ENCODE data around the gene CD82.
"Not testable (repeated sequence)": the region's sequence is repeated elsewhere in the genome, so short reads cannot be mapped to it uniquely, and the experiment has no call there.

DNA sequence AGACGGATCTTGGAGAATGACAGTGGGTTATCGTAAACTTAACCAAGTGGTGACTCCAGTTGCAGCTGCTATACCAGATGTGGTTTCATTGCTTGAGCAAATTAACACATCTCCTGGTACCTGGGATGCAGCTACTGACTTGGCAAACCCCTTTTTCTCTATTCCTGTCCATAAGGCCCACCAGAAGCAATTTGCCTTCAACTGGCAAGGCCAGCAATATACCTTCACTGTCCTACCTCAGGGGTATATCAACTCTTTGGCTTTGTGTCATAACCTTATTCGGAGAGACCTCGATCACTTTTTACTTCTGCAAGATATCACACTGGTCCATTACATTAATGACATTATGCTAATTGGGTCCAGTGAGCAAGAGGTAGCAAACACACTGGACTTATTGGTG lies 18.5 kb upstream of the CD82 start:
- TF ChIP-seq, protein P1, sequence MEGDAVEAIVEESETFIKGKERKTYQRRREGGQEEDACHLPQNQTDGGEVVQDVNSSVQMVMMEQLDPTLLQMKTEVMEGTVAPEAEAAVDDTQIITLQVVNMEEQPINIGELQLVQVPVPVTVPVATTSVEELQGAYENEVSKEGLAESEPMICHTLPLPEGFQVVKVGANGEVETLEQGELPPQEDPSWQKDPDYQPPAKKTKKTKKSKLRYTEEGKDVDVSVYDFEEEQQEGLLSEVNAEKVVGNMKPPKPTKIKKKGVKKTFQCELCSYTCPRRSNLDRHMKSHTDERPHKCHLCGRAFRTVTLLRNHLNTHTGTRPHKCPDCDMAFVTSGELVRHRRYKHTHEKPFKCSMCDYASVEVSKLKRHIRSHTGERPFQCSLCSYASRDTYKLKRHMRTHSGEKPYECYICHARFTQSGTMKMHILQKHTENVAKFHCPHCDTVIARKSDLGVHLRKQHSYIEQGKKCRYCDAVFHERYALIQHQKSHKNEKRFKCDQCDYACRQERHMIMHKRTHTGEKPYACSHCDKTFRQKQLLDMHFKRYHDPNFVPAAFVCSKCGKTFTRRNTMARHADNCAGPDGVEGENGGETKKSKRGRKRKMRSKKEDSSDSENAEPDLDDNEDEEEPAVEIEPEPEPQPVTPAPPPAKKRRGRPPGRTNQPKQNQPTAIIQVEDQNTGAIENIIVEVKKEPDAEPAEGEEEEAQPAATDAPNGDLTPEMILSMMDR (IDR thresholded peaks at IDR 0.05; ENCODE audit: low read depth, low read length) = not testable (repeated sequence)
- not testable (repeated sequence) for TF ChIP-seq EZH2phosphoT487 (IDR thresholded peaks at IDR 0.05; ENCODE audit: low read depth)

Measured in OCI-LY3 (cell line).